CD4-positive, alpha-beta T cell (primary cell): Measurements from ENCODE around the gene GPR89A. TPM values are rescaled to one million over a fixed set of nuclear protein-coding genes. Genes with fewer than 3 reads are reported as not detected.

Source experiments
- ATAC-seq: fragments of 200-7000 bp; cut with Tn5 transposase; one replicate; pipeline ENCODE4 v1.10.0; 2022; ENCODE audit warnings: mild to moderate bottlenecking; ENCODE audit not compliant: poor library complexity
- CTCF ChIA-PET: fragments of 350-600 bp; sonication (Branson Sonifier 250); formaldehyde crosslinking; loops from one replicate; lab custom pipeline; 2021; ENCODE audit warnings: antibody characterized with exemption, inconsistent platforms; lab: Charles Lee
- POLR2A ChIA-PET: fragments of 350-600 bp; sonication (Branson Sonifier 250); formaldehyde crosslinking; loops from one replicate; lab custom pipeline; 2021; ENCODE audit warnings: antibody characterized with exemption, inconsistent platforms; lab: Charles Lee
- DNase-seq, 14 experiments: peaks; one replicate each; pipeline ENCODE4 v3.0.0-alpha.2; 2013 to 2020; ENCODE audit warnings: mixed read lengths in 2 of 14
- H3K27ac ChIP-seq, 2 donors: one replicate each; pipeline versions ENCODE4 v1.5.1 to v1.7.0; 2013; ENCODE audit warnings: low read length in 2 of 2, low read depth in 1 of 2, mild to moderate bottlenecking in 1 of 2
- H3K27me3 ChIP-seq, 2 experiments: 1 replicate in 1 of 2; 2 replicates in 1 of 2; pipeline versions ENCODE4 v1.6.1 to v1.7.0; 2013; ENCODE audit warnings: low read length in 2 of 2, control low read depth in 1 of 2, mild to moderate bottlenecking in 1 of 2, moderate library complexity in 1 of 2; ENCODE audit not compliant: insufficient read depth in 2 of 2, control insufficient read depth in 1 of 2
- H3K36me3 ChIP-seq: one replicate; pipeline ENCODE4 v1.6.1; 2013; ENCODE audit warnings: low read length, control low read depth; ENCODE audit not compliant: insufficient read depth
- H3K4me1 ChIP-seq: one replicate; pipeline ENCODE4 v1.6.1; 2013; ENCODE audit warnings: low read length, control low read depth; ENCODE audit not compliant: insufficient read depth
- H3K4me3 ChIP-seq: one replicate; pipeline ENCODE4 v1.5.1; 2013; ENCODE audit warnings: mild to moderate bottlenecking, low read length, moderate library complexity
- H3K9me3 ChIP-seq, 2 experiments: 1 replicate in 1 of 2; 2 replicates in 1 of 2; pipeline versions ENCODE4 v1.6.1 to v1.7.0; 2013; ENCODE audit warnings: low read length in 2 of 2, mild to moderate bottlenecking in 2 of 2, control low read depth in 1 of 2, moderate library complexity in 1 of 2; ENCODE audit not compliant: control insufficient read depth in 1 of 2, insufficient read depth in 1 of 2
- H3K27ac Mint-ChIP-seq: one replicate; pipeline ENCODE4 v1.8.0; 2020; ENCODE audit warnings: mixed read lengths
- H3K27me3 Mint-ChIP-seq: one replicate; pipeline ENCODE4 v1.8.0; 2021; ENCODE audit warnings: mixed read lengths
- H3K36me3 Mint-ChIP-seq: one replicate; pipeline ENCODE4 v1.8.0; 2021; ENCODE audit warnings: low read depth, mixed read lengths
- H3K4me1 Mint-ChIP-seq: one replicate; pipeline ENCODE4 v1.8.0; 2021; ENCODE audit warnings: low read depth, mixed read lengths
- H3K4me3 Mint-ChIP-seq: one replicate; pipeline ENCODE4 v1.8.0; 2020; ENCODE audit warnings: mild to moderate bottlenecking, mixed read lengths
- H3K9me3 Mint-ChIP-seq: one replicate; pipeline ENCODE4 v1.8.0; 2020; ENCODE audit warnings: mixed read lengths
- CTCF ChIP-seq: fragments of 200-600 bp; IDR thresholded peaks from one replicate; pipeline ENCODE4 v1.8.0; 2022; ENCODE audit warnings: antibody characterized with exemption, mild to moderate bottlenecking
- intact Hi-C, 2 experiments: fragments of 100-400 bp; cut with DNase I in 1 of 2; cut with micrococcal nuclease in 1 of 2; formaldehyde crosslinking; loops; one replicate each; pipeline versions ENCODE4 v1.15.1 to v1.9.0; 2023 to 2025; cut with DNase I, micrococcal nuclease
- total RNA-seq, 174 experiments: library from RNA in 2 of 174; stranded (reverse) in 2 of 174; gene quantifications; one replicate each; pipeline ENCODE4 v1.2.3 and lab custom pipeline; 2021 to 2026

GPR89A gene
- total RNA-seq, 2 experiments from 2014 or later: 23.8 to 25.2 TPM

GRCh38 chr1:145701306-145701862, 93.6 kb downstream of the GPR89A start:
- H3K27me3 ChIP-seq: no peaks in the 10 kb centered on the region
- ChIA-PET CTCF (no interaction called here), POLR2A (no interaction called here)
- Mint-ChIP-seq H3K27ac (no peak overlapping the region), H3K4me3 (no peak overlapping the region), H3K36me3 (no peaks in the 10 kb centered on the region), H3K27me3 (no peaks in the 10 kb centered on the region), H3K4me1 (no peaks in the 10 kb centered on the region), H3K9me3 (no peaks in the 10 kb centered on the region)
- no peak for ATAC-seq
- H3K4me1 ChIP-seq: no peaks in the 10 kb centered on the region
- H3K4me3 ChIP-seq: no peak overlapping the region
- no peaks in the 10 kb centered on the region for H3K9me3 ChIP-seq
- no peaks in the 10 kb centered on the region for H3K36me3 ChIP-seq
- DNase-seq: no peak
- intact Hi-C loops: no loop called here
- no peak for TF ChIP-seq CTCF
- H3K27ac ChIP-seq: no peak overlapping the region

GRCh38 chr1:145702052-145702451, 94.3 kb downstream of the GPR89A start:
- Mint-ChIP-seq H3K4me3 (no peak overlapping the region), H3K4me1 (no peaks in the 10 kb centered on the region), H3K9me3 (no peaks in the 10 kb centered on the region), H3K36me3 (no peaks in the 10 kb centered on the region), H3K27ac (no peak overlapping the region), H3K27me3 (no peaks in the 10 kb centered on the region)
- no peak for TF ChIP-seq CTCF
- DNase-seq: no peak
- H3K27me3 ChIP-seq: no peaks in the 10 kb centered on the region
- no peak overlapping the region for H3K27ac ChIP-seq
- no peaks in the 10 kb centered on the region for H3K4me1 ChIP-seq
- H3K4me3 ChIP-seq: no peak overlapping the region
- no peak for ATAC-seq
- POLR2A ChIA-PET: no interaction called here
- CTCF ChIA-PET: no interaction called here
- intact Hi-C loops: no loop called here
- H3K9me3 ChIP-seq: no peaks in the 10 kb centered on the region
- no peaks in the 10 kb centered on the region for H3K36me3 ChIP-seq

- Mint-ChIP-seq H3K9me3 (no peaks in the 10 kb centered on the region), H3K27ac (no peak overlapping the region), H3K27me3 (no peaks in the 10 kb centered on the region), H3K36me3 (no peaks in the 10 kb centered on the region), H3K4me3 (no peak overlapping the region), H3K4me1 (no peaks in the 10 kb centered on the region)
- no peak overlapping the region for H3K27ac ChIP-seq
- no peaks in the 10 kb centered on the region for H3K9me3 ChIP-seq
- POLR2A ChIA-PET: no interaction called here
- CTCF ChIA-PET: no interaction called here
- DNase-seq (no peak), ATAC-seq (no peak)
- H3K27me3 ChIP-seq: no peaks in the 10 kb centered on the region
- H3K36me3 ChIP-seq: no peaks in the 10 kb centered on the region
- no peak overlapping the region for H3K4me3 ChIP-seq
- intact Hi-C loops: no loop called here
- H3K4me1 ChIP-seq: no peaks in the 10 kb centered on the region
- TF ChIP-seq CTCF: no peak
Observed at GRCh38 chr1:145702826-145703225, 95.0 kb downstream of the GPR89A start.
